Measurements from ENCODE around the gene MXD4.

DNA sequence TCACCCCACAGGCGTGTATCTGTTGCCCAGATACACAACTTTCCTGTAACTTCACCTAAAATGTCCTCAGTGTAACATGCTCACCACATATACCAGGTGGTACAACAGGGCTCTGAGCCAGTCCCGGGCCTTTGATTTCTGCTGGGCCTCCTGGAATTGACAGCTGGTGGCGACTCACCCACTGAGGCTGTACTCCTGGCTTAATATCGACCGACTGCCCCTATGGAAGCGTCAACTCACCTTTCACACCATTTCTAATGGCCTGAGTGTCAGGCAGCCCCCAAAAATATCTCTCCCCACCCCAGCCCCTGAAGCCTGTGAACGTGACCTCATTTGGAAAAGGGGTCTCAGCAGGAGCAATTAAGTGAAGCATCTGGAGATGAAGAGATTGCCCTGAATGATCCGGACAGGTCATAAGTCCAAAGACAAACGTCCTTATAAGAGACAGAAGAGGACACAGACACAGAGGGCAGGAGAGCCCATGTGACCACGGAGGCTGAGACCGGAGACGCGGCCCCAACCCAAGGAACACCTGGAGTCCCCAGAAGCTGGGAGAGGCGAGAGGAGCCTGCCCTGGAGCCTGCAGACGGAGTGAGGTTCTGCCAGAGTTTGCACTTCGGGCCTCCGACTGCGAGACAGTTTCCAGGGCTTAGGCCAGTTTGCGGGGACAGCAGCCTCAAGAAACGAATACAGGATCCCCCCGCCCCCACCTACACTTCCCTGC, 12.6 kb upstream of the MXD4 start:
- TF ChIP-seq EZH2 (IDR thresholded peaks at IDR 0.05; ENCODE audit: low read length, missing control alignments) (no peak), CTCF (conservative IDR thresholded peaks at IDR 0.05 in 1 of 2, IDR thresholded peaks at IDR 0.05 in 1 of 2; ENCODE audit: low read depth in 1 of 2, low read length in 2 of 2) (no peak)

All from fibroblast of lung (primary cell).